Activated CD4-positive, alpha-beta T cell treated with anti-CD3 and anti-CD28 coated beads, Interleukin-2, amount 50 U/mL, for 16 hours (primary cell): ENCODE measurements around the gene SF3A2.

ENCODE experiments used
- DNase-seq: peaks from one replicate; pipeline ENCODE4 v3.0.0-alpha.2; 2020

Gene SF3A2

DNA sequence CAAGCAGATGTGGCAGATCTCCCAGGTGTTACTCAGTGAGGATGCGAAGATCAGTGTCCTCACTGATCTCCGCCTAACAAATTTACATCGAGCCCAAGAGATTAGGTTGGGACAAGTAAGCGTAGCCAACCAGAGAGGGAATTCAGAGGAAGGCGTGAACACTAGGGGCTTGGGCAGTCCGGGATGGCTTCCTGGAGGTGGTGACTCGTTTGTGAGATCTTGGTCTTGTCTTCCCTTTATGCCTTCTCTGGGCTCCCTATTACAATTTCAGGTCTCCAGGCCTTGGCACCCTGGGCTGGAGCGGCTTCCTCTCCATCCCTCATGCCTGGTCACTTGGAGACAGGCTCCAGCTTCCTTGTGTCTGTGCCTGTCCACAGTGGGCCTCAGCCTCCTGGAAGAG lies 6.2 kb downstream of the SF3A2 start:
- DNase-seq = no peak

DNA sequence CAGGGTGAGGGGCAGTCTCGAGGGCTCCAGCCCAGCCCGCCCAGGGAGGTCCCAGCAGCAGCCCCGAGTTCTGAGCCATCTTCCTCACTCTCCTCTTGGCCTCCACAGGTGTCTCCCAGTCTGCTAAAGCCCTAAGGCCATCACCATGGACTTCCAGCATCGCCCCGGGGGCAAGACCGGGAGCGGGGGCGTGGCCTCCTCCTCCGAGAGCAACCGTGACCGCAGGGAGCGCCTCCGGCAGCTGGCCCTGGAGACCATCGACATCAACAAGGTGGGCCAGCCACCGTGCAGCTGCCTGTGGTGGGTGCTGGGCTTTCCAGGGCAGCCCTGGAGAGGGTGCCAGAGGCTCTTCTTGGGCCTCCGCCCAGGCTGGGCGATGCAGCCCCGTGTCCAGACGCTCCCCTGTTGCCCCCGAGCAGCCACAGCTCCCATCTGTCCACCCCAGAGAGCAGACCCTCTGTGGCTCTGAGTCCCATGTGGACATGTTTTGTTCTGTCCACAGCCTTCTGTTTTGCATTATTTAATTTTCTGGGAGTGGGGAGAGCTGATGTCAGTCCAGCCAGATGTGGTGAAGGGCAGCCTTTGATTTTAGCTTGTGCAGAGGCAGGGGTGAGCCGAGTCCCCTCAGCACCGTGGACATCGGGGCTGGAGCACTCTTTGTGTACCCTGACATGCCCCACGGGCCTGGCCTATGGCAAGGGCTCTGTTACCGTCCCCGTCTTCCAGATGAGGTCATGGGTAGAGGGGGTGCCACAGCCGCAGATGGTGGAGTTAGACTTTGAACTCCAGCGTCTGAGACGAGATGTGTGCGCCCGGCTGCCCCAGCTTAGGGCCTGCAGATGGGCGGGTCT lies 6.9 kb downstream of the SF3A2 start:
- no peak for DNase-seq

DNA sequence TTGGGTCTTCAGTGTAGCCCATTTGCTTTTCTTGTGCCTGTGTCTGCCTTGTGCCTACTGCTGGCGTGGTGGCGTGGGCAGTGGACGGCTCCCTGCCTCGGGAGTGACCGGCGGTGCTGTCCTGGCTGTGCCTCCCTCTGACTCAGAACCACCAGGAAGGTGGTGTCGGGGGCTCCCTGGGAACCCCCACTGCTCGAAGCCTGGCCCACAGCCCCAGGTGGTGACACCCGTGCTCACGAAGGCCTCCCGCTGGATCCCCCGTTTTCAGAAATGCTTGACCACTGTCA lies 7.4 kb downstream of the SF3A2 start:
- DNase-seq = no peak

DNA sequence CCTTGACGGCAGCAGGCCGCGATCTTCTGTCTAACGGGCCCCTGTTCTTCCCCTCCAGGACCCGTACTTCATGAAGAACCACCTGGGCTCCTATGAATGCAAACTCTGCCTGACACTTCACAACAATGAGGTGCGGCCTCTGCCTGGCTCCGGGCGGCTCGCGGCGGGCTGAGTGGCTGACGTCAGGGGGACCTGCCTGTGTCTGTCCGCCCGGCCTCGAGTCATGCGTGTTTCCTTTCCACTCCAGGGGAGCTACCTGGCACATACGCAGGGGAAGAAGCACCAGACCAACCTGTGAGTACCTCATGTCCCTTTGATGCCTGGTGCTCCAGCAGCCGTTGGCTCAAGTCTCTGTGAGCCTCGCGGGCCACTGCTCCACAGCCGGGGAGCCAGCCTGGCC lies 7.9 kb downstream of the SF3A2 start:
- DNase-seq = no peak

DNA sequence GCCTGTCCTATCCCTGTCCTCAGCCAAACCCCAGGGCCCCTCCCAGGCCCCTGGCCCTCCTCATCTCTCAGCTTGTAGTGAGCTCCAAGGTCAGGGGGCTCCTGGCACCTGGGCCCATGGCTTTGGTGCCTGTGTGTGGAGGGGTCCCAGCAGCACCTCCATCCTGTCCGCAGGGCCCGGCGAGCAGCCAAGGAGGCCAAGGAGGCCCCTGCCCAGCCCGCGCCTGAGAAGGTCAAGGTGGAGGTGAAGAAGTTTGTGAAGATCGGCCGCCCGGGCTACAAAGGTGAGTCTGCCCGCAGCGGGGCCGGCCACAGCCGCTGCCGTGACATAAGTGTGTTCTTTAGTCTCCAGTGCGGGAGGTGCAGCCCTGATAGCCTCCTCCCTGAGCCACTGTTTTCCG lies 8.6 kb downstream of the SF3A2 start:
- no peak for DNase-seq

DNA sequence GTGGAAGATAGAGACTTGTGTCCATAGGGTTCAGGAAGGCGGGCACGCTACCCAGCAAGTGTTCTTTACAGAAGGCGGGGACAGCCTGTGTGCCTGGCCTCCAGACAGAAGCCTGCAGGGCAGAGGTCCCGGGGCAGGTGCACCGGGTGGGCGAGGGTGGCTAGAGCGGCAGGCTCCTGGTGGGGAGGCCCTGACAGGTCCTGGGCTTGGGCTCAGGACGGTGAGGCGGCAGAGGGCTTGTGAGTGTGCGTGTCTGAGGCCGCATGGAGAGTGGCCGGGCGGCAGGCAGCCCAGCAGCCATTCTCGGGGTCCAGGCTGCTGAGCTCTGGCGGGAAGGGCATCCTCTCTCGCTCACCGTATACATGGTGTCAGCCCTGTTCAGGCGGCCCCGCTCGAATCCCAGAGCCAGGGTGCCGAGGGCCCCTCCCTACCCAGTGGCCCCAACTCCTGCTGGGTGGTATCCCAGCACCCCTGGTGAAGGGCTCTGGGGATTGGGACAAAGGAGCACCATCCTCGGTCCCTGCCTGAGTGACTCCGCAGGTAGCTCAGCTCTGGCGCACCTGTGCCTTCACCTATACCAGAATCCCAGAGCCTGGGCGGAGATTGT lies 9.5 kb downstream of the SF3A2 start:
- DNase-seq = no peak

DNA sequence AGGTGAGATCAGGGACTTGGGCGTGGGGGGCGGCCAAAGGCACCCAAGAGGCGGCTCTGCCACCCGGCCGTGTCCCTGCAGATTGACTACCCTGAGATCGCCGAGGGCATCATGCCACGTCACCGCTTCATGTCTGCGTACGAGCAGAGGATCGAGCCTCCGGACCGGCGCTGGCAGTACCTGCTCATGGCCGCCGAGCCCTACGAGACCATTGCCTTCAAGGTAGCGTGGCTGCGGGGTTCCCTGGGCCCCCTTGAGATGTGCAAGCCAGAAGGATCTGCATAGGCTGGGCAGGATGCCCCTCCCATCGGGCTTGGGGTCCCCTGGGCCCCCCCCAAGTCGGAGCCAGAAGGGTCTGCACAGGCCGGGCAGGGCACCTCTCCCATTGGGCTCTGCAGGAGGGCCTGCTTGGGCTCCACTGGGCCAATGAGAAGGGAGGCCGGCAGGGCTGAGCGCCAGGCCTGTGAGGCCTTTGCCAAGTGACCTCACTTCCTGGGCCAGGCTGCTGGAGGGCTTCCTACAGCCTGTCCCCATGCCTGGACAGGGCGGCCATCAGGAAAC lies 10.3 kb downstream of the SF3A2 start:
- DNase-seq = no peak

DNA sequence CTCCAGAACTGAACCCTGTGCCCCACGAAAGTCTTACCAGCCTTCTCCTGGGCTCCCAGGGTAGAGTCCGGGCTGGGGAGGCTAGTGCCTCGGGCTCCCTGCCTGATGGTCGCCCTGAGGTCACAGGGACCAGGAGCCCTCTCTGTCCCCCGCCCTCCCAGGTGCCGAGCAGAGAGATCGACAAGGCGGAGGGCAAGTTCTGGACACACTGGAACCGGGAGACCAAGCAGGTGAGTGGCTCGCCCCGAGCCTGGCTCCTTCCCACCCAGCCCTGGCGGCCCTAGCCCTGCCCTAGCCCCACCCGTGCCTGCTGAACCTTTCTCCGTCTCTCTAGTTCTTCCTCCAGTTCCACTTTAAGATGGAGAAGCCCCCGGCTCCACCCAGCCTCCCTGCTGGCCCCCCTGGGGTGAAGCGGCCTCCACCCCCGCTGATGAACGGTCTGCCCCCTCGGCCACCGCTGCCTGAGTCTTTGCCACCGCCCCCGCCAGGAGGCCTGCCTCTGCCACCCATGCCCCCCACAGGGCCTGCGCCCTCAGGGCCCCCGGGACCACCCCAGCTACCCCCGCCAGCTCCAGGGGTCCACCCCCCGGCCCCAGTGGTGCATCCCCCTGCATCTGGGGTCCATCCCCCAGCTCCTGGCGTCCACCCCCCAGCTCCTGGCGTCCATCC lies 10.9 kb downstream of the SF3A2 start:
- DNase-seq = no peak

DNA sequence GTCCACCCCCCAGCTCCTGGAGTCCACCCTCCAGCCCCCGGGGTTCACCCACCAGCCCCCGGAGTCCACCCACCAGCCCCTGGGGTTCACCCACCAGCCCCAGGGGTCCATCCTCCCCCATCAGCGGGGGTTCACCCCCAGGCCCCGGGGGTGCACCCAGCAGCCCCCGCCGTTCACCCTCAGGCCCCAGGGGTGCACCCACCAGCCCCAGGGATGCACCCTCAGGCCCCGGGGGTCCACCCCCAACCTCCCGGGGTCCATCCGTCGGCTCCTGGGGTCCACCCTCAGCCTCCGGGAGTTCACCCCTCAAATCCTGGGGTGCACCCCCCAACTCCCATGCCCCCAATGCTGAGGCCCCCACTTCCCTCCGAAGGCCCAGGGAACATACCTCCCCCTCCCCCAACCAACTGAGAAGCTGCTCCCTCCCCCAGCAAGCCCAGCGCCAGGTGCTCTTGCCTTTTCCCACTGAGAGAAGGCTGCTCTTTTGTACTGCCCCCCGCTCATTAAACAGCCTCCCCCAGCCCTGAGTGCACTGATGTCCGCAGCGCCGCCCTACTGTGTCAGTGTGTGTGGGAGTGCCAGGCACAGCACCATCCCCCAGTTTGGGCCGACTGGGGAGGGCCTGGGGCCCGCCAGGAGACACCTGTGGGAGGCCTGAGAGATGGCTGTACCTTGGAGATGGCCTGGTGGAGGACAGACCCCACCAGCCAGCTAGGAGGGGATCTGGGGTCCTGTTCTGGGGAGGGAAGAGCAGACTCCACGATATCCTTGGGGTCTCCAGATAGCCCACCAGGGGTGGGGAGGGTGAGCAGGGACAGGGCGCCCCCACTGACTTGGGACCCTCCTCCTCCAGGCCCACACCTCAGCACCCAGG lies 11.7 kb downstream of the SF3A2 start:
- no peak for DNase-seq

DNA sequence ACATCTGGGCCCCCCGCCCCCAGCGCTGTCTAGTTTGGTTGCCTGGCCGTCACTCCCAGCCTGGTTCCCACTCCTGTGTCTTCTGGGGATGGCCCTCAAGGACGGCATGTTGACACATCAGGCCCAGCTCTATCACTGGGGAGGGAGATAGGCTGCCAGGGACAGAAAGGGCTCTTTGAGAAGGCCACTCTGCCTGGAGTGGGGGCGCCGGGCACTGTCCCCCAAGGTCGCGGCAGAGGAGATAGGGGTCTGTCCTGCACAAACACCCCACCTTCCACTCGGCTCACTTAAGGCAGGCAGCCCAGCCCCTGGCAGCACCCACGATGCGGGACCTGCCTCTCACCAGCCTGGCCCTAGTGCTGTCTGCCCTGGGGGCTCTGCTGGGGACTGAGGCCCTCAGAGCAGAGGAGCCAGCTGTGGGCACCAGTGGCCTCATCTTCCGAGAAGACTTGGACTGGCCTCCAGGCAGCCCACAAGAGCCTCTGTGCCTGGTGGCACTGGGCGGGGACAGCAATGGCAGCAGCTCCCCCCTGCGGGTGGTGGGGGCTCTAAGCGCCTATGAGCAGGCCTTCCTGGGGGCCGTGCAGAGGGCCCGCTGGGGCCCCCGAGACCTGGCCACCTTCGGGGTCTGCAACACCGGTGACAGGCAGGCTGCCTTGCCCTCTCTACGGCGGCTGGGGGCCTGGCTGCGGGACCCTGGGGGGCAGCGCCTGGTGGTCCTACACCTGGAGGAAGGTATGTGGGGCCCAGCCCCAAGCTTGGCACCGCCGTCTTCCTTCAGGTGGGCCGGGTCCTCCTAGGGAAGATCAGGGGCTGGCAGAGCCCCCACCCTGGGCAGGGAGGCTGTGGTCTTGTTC lies 12.6 kb downstream of the SF3A2 start, which contains the start of gene AMH:
Gene AMH (plus strand): TSS at position 314 of the 857 bp plus-strand sequence. CDS start 10 bp downstream, at position 324.
- DNase-seq = no peak

DNA sequence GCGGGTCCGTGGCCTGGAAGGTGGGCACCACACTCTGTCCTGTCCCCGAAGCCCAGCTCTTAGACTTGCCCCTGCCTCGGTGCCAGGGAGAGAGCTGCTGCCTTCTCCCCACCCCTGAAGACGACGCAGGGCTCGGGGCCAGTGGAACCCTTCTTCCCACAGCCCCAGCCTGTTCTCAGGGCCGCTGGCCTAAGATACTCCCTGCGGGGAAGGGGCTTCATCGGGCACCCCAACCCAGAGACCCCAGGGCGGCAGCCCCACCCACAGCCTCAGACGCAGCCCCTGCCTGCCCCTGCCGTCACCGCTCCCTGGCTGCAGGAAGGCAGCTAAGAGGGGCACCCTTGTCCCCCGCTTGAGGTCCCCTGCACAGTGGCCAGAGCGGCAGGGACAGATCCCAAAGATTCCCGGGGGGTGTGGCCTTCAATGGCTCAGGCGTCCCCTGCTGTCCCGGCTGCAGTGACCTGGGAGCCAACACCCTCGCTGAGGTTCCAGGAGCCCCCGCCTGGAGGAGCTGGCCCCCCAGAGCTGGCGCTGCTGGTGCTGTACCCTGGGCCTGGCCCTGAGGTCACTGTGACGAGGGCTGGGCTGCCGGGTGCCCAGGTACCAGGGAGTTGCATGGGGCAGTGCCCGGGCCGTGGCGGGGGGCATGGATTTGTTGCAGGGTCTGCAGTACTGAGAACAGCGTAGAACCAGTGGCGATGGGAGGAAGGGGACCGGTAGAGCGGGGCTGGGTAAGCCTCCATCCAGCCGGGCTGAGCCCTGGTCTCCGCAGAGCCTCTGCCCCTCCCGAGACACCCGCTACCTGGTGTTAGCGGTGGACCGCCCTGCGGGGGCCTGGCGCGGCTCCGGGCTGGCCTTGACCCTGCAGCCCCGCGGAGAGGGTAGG lies 13.5 kb downstream of the SF3A2 start:
- DNase-seq = no peak

DNA sequence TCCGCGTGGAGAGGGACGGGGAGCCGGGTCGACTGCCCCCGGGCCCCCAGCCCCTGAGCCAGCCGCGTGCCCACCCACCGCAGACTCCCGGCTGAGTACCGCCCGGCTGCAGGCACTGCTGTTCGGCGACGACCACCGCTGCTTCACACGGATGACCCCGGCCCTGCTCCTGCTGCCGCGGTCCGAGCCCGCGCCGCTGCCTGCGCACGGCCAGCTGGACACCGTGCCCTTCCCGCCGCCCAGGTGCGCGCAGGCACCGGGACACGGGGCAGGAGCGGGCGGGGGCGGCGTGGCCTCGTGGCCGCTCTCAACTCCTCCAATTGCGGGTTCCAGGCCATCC lies 14.1 kb downstream of the SF3A2 start:
- DNase-seq = no peak

DNA sequence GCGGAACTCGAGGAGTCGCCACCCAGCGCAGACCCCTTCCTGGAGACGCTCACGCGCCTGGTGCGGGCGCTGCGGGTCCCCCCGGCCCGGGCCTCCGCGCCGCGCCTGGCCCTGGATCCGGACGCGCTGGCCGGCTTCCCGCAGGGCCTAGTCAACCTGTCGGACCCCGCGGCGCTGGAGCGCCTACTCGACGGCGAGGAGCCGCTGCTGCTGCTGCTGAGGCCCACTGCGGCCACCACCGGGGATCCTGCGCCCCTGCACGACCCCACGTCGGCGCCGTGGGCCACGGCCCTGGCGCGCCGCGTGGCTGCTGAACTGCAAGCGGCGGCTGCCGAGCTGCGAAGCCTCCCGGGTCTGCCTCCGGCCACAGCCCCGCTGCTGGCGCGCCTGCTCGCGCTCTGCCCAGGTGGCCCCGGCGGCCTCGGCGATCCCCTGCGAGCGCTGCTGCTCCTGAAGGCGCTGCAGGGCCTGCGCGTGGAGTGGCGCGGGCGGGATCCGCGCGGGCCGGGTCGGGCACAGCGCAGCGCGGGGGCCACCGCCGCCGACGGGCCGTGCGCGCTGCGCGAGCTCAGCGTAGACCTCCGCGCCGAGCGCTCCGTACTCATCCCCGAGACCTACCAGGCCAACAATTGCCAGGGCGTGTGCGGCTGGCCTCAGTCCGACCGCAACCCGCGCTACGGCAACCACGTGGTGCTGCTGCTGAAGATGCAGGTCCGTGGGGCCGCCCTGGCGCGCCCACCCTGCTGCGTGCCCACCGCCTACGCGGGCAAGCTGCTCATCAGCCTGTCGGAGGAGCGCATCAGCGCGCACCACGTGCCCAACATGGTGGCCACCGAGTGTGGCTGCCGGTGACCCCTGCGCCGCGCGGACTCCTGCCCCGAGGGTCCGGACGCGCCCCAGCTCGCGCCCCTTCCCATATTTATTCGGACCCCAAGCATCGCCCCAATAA lies 14.8 kb downstream of the SF3A2 start:
- no peak for DNase-seq

DNA sequence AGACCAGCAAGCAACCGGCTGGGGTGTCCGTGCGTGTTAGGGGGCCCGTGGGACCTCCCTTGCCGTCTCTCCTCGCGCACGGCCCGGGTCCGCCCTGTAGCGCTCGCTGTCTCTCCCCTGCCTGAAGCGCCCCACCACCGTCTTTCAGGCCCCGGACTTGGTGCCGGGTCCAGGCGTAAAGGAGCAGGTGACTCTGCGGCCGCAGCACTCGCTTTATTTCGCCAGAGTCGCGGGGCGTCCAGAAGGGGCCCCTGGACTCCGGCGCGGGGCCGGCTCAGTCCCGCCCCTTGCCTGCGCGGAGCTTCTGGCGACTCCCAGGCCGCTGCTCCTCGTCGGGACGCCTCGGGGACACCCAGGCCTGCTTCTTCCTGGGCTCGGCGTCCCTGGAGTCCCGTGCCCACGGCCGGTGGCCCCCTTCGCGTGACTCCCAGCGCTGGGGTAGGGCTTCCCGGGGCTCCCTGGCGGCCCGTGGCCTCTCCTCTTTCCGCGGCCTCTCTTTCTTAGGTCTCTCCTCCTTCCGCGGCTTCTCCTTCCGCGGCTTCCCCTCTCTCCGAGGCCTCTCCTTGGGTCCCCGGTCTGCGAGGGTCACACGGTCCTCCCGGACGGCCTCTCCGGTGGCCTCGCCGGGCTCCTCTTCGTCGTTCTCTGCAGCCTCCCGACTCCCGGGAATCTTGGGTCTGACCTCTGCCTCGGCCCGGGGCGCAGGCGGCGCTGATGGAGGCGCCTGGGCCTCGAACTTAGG lies 15.6 kb downstream of the SF3A2 start:
- DNase-seq = no peak

DNA sequence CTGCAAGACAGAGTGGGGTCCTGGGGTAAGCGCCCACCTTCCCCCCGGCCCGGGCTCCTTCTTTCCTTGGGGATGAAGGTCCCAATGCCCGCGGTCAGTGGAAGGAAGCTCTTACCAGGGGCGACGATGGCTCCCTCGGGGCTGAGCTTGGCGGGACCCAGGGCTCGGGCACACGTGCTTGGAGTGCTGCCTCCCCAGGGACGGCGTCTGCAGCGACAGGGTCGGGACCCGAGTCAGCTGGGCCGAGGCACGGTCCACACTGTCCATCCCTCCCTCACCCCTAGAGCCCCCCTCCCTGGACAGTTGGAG lies 16.1 kb downstream of the SF3A2 start:
- DNase-seq = no peak

DNA sequence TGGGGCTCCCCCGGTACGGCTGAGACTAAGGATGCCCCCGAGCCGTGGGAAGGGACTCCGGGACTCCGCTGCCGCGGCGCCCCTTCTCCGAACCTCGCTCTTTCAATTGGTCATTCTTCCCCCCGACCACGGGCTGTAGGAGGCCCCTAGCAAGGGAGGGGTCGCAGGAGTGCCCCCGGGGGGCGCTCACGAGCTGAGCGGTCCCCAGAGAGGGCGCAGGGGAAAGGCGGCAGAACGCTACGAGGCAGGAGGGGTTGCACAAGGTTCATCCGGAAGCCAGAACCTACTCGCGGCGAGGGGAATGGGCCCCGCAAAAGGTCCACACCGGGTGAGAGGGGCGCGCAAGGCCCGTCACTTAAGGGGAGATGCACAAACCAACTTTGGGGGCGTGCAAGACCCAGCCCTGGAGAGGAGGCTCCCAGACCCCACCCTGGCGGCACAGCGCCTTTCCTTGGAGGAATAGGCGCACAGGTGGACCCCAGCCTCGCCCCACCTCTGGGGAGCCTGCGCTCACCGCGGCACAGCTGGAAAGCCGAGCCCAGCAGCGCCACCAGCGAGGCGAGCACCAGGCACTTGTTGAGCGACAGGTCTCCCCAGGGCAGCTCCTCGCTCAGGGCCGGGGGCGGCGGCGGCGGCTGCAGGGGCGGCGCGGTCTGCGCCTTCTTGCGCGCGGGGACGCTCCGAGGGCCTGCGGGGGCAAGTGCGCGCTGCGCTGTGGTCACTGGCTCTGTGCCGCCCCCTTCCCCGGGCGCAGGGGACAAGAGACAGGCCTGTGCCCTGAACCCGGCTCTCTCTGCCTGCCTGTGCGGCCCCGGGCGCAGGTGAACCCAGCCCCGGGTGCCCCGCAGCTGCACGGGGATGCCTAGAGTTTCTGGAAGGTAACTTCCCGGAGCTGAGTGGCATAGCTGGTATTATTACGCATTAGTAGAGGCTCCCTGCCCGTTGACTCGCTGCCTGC lies 16.8 kb downstream of the SF3A2 start:
- DNase-seq = no peak

DNA sequence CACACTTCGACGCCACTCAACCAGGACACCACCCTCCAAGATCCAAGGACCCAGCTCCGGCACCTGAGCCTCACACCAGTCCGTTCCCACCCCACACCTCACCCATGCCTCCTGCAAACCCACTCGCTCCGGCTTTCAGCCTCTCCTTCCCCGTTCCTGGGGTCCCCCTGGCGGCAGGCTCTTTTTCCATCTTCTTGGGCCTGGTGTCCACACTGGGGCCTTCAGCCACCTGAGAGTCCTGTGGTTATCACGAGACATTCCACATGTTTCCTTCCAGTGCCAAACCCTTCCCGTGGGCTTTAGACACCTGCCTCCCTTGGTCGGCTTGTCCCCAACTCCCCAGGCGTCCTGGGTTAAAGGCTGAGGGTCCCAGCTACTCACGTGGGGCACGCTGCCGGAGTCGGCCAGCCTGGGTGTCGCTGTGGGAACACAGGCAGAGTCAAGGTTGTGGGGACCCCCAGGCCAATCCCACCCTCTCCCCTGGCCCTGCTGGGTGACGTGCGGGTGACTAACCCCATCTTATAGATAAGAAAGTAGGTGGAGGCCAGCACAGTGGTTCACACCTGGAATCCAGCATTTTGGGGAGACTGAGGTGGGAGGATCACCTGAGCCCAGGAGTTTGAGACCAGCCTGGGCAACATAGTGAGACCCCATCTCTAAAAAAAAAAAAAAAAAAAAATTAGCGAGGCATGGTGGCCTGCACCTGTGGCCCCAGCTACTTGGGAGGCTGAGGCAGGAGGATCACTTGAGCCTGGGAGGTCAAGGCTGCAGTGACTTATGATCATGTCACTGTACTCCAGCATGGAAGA lies 17.6 kb downstream of the SF3A2 start:
- DNase-seq = no peak
